Smooth muscle cell (in vitro differentiated cells): ENCODE results near the gene JSRP1. TPM values are rescaled to one million over a fixed set of nuclear protein-coding genes. Genes with fewer than 3 reads are reported as not detected.

Source experiments
- DNase-seq: peaks from one replicate; lab custom pipeline; 2025; ENCODE audit not compliant: unreplicated experiment; lab: John Stamatoyannopoulos, UW
- H2AFZ ChIP-seq: fragments of 200-600 bp; sonication (generic); 2 replicates; pipeline ENCODE4 v1.6.0; 2016; ENCODE audit warnings: antibody characterized with exemption, low read depth, mild to moderate bottlenecking
- H3F3A ChIP-seq: fragments of 200-600 bp; sonication (generic); 2 replicates; pipeline ENCODE4 v1.6.0; 2017; ENCODE audit warnings: antibody characterized with exemption, low read depth
- H3K27ac ChIP-seq: fragments of 200-600 bp; sonication (generic); 2 replicates; pipeline ENCODE4 v1.5.1; 2016; ENCODE audit warnings: low read depth, mild to moderate bottlenecking
- H3K27me3 ChIP-seq: fragments of 200-600 bp; sonication (generic); 2 replicates; pipeline ENCODE4 v1.6.1; 2016; ENCODE audit warnings: low read depth, mild to moderate bottlenecking
- H3K36me3 ChIP-seq: fragments of 200-600 bp; sonication (generic); 2 replicates; pipeline ENCODE4 v1.5.1; 2016; ENCODE audit warnings: low read depth
- H3K4me1 ChIP-seq: fragments of 200-600 bp; sonication (generic); 2 replicates; pipeline ENCODE4 v1.5.1; 2016; ENCODE audit warnings: low read depth
- H3K4me2 ChIP-seq: fragments of 200-600 bp; sonication (generic); 2 replicates; pipeline ENCODE4 v1.6.0; 2016; ENCODE audit warnings: mild to moderate bottlenecking
- H3K4me3 ChIP-seq: fragments of 200-600 bp; sonication (generic); 2 replicates; pipeline ENCODE4 v1.5.1; 2016; ENCODE audit warnings: mild to moderate bottlenecking
- H3K79me2 ChIP-seq: fragments of 200-600 bp; sonication (generic); 2 replicates; pipeline ENCODE4 v1.6.0; 2016; ENCODE audit warnings: low read depth, mild to moderate bottlenecking
- H3K9ac ChIP-seq: fragments of 200-600 bp; sonication (generic); 2 replicates; pipeline ENCODE4 v1.6.0; 2016; ENCODE audit warnings: low read depth
- H3K9me3 ChIP-seq: fragments of 200-600 bp; sonication (generic); replicated peaks from 2 replicates; pipeline ENCODE4 v1.5.1; 2016; ENCODE audit warnings: low read depth
- H4K20me1 ChIP-seq: fragments of 200-600 bp; sonication (generic); 2 replicates; pipeline ENCODE4 v1.6.0; 2016; ENCODE audit warnings: low read depth
- WGBS: methylation state at CpG from one replicate; pipeline ENCODE4 v1.1.7; 2016; ENCODE audit warnings: low lambda C conversion rate; 5-methylcytosine and 5-hydroxymethylcytosine counted together
- polyA plus RNA-seq: library from polyadenylated mRNA; unstranded; fragments of >200 nt; fragmentation: Nextera tagmentation; extraction: Ambion mirVana; gene quantifications from 2 replicates; pipeline ENCODE4 v1.2.1, GENCODE V29; 2016
- total RNA-seq: library from RNA; depleted of rRNA; stranded (reverse); fragments of >200 nt; gene quantifications from 2 replicates; pipeline ENCODE4 v1.2.3, GENCODE V29; 2014
- TF ChIP-seq, protein P1 (sequence below): fragments of 200-600 bp; sonication (generic); IDR thresholded peaks from 2 replicates; pipeline ENCODE4 v1.5.1; 2017; ENCODE audit warnings: borderline replicate concordance, mild to moderate bottlenecking, antibody characterized with exemption; ENCODE audit not compliant: insufficient read depth, poor library complexity, severe bottlenecking

JSRP1 gene
- total and polyA plus RNA-seq, 2 experiments from 2014 or later, result not detected

- H3K27me3 ChIP-seq, result no peaks in the 10 kb centered on the region
- no peak overlapping the region for H3K9ac ChIP-seq
- H2AFZ ChIP-seq, result no peak overlapping the region
- no peaks in the 10 kb centered on the region for H3K36me3 ChIP-seq
- no peaks in the 10 kb centered on the region for H3K9me3 ChIP-seq
- no peak overlapping the region for H3K4me2 ChIP-seq
- H3F3A ChIP-seq, result peaks cover 6% of the 10 kb centered on the region
- H4K20me1 ChIP-seq, result peaks cover 25% of the 10 kb centered on the region
- H3K27ac ChIP-seq, result no peak overlapping the region
- no peak overlapping the region for H3K4me3 ChIP-seq
- H3K4me1 ChIP-seq, result peaks cover 10% of the 10 kb centered on the region
- 95% methylated on average over 12 of the region's 12 CpGs for WGBS
- no peak for DNase-seq
- H3K79me2 ChIP-seq, result peaks cover 30% of the 10 kb centered on the region
- TF ChIP-seq, protein P1, sequence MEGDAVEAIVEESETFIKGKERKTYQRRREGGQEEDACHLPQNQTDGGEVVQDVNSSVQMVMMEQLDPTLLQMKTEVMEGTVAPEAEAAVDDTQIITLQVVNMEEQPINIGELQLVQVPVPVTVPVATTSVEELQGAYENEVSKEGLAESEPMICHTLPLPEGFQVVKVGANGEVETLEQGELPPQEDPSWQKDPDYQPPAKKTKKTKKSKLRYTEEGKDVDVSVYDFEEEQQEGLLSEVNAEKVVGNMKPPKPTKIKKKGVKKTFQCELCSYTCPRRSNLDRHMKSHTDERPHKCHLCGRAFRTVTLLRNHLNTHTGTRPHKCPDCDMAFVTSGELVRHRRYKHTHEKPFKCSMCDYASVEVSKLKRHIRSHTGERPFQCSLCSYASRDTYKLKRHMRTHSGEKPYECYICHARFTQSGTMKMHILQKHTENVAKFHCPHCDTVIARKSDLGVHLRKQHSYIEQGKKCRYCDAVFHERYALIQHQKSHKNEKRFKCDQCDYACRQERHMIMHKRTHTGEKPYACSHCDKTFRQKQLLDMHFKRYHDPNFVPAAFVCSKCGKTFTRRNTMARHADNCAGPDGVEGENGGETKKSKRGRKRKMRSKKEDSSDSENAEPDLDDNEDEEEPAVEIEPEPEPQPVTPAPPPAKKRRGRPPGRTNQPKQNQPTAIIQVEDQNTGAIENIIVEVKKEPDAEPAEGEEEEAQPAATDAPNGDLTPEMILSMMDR, result no peak
Measured at GRCh38 chr19:2230807-2231533, 25.2 kb downstream of the JSRP1 start.

- H3K9ac ChIP-seq, result no peak overlapping the region
- peaks cover 7% of the 10 kb centered on the region for H3K4me1 ChIP-seq
- no peaks in the 10 kb centered on the region for H3K9me3 ChIP-seq
- DNase-seq, result no peak
- H3K27me3 ChIP-seq, result no peaks in the 10 kb centered on the region
- no peak overlapping the region for H3K4me3 ChIP-seq
- peaks cover 25% of the 10 kb centered on the region for H4K20me1 ChIP-seq
- peaks cover 21% of the 10 kb centered on the region for H3K79me2 ChIP-seq
- H3K36me3 ChIP-seq, result no peaks in the 10 kb centered on the region
- H2AFZ ChIP-seq, result no peak overlapping the region
- H3K4me2 ChIP-seq, result no peak overlapping the region
- no peak overlapping the region for H3K27ac ChIP-seq
- WGBS, result 97% methylated on average over 42 of the region's 43 CpGs
- peaks cover 6% of the 10 kb centered on the region for H3F3A ChIP-seq
- TF ChIP-seq, protein P1, result no peak
Measured at GRCh38 chr19:2230033-2230531, 26.1 kb downstream of the JSRP1 start.

GRCh38 chr19:2229103-2230032 is 26.8 kb downstream of the JSRP1 start:
- no peak overlapping the region for H3K9ac ChIP-seq
- no peaks in the 10 kb centered on the region for H3K27me3 ChIP-seq
- DNase-seq, result no peak
- no peaks in the 10 kb centered on the region for H3K36me3 ChIP-seq
- no peaks in the 10 kb centered on the region for H3K4me1 ChIP-seq
- H2AFZ ChIP-seq, result no peak overlapping the region
- H3K4me3 ChIP-seq, result no peak overlapping the region
- H3K9me3 ChIP-seq, result no peaks in the 10 kb centered on the region
- H3F3A ChIP-seq, result peaks cover 6% of the 10 kb centered on the region
- TF ChIP-seq, protein P1, result no peak
- H4K20me1 ChIP-seq, result peaks cover 25% of the 10 kb centered on the region
- no peak overlapping the region for H3K27ac ChIP-seq
- peaks cover 14% of the 10 kb centered on the region for H3K79me2 ChIP-seq
- WGBS, result 97% methylated on average over 45 of the region's 45 CpGs
- no peak overlapping the region for H3K4me2 ChIP-seq
